Measurements from ENCODE around the gene TNFSF18. TPM values are rescaled to one million over a fixed set of nuclear protein-coding genes. Genes with fewer than 3 reads are reported as not detected.

TNFSF18 gene
- total RNA-seq, 2 donors from 2014 or later: 0.10 TPM; not detected in 1

DNA sequence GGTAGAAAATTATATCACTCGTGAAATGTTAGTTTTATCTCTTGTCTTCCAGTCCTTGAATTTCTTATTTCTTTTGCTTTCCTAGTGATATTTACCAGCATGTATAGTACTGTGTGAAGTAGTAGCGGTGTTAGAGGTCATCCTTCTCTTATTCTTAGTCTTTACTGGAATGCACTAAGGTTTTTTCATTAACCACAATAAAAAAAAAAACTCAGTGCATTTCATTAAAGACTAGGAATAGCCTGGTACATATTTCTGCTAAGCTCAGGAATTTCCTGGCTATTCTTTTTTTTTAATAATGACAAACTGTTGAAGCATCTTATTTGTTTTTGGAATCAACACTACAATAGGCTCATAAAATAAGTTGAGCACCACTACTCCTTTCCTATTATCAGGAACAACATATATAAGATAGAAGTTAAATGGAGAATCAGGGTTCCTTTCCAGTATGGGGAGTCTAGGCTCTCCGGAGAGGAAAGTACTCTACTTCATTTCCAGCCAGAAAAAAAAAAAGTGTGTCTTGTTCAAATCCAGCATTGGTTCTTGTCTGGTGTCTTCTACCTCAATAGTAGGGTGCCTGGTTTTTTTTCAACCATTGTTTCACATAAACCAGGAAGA lies 60.0 kb downstream of the TNFSF18 start:
- DNase-seq (ENCODE audit: low spot score): no peak
- intact Hi-C loops (cut with DNase I): no loop called here

Other genes starting within 250 kb of the TNFSF18 start
- gene TNFSF4, start 156.4 kb upstream of the TNFSF18 start, total RNA-seq: 1 to 10 TPM in 1 of 2 donors, under 1 TPM in 1; 0.57 to 1.2 TPM